B cell (primary cell): Measurements from ENCODE around the gene MRPS12.

Experiments used
- EZH2 ChIP-seq: IDR thresholded peaks from 2 replicates; pipeline ENCODE4 v1.6.1; 2012; ENCODE audit warnings: borderline replicate concordance, low read depth, mild to moderate bottlenecking, moderate library complexity, low read length; ENCODE audit not compliant: insufficient read depth, poor library complexity, severe bottlenecking
- TF ChIP-seq, protein P1 (sequence below): fragments of 200-600 bp; IDR thresholded peaks from one replicate; pipeline ENCODE4 v1.8.0; 2022; ENCODE audit warnings: antibody characterized with exemption, mild to moderate bottlenecking

GRCh38 chr19:38930776-38931520 is at the start of gene MRPS12:
- TF ChIP-seq, protein P1, sequence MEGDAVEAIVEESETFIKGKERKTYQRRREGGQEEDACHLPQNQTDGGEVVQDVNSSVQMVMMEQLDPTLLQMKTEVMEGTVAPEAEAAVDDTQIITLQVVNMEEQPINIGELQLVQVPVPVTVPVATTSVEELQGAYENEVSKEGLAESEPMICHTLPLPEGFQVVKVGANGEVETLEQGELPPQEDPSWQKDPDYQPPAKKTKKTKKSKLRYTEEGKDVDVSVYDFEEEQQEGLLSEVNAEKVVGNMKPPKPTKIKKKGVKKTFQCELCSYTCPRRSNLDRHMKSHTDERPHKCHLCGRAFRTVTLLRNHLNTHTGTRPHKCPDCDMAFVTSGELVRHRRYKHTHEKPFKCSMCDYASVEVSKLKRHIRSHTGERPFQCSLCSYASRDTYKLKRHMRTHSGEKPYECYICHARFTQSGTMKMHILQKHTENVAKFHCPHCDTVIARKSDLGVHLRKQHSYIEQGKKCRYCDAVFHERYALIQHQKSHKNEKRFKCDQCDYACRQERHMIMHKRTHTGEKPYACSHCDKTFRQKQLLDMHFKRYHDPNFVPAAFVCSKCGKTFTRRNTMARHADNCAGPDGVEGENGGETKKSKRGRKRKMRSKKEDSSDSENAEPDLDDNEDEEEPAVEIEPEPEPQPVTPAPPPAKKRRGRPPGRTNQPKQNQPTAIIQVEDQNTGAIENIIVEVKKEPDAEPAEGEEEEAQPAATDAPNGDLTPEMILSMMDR = no peak
- no peak for TF ChIP-seq EZH2
